Progenitor cell of endocrine pancreas (in vitro differentiated cells): ENCODE results near the gene IL22RA1. TPM values are rescaled to one million over a fixed set of nuclear protein-coding genes. Genes with fewer than 3 reads are reported as not detected.

ENCODE experiments used
- DNase-seq: peaks from one replicate; pipeline ENCODE4 v3.0.0; 2021; ENCODE audit warnings: low spot score; ENCODE audit not compliant: unreplicated experiment
- H3K27ac Mint-ChIP-seq: 2 replicates; pipeline ENCODE4 v1.8.0; 2021; ENCODE audit warnings: mild to moderate bottlenecking, moderate library complexity, mixed read lengths
- H3K27me3 Mint-ChIP-seq: 2 replicates; pipeline ENCODE4 v1.8.0; 2021; ENCODE audit warnings: mixed read lengths
- H3K36me3 Mint-ChIP-seq: 2 replicates; pipeline ENCODE4 v1.8.0; 2022; ENCODE audit warnings: mixed read lengths; ENCODE audit not compliant: insufficient read depth
- H3K4me1 Mint-ChIP-seq: 2 replicates; pipeline ENCODE4 v1.8.0; 2021; ENCODE audit warnings: low read depth, mixed read lengths
- H3K4me3 Mint-ChIP-seq: 2 replicates; pipeline ENCODE4 v1.8.0; 2021; ENCODE audit warnings: low read depth, mild to moderate bottlenecking, moderate library complexity, mixed read lengths
- H3K9me3 Mint-ChIP-seq: 2 replicates; pipeline ENCODE4 v1.8.0; 2021; ENCODE audit warnings: low read depth, mixed read lengths
- total RNA-seq: library from RNA; stranded (reverse); gene quantifications from 2 replicates; pipeline ENCODE4 v1.2.1, GENCODE V29; 2021
- TF ChIP-seq, protein P1 (sequence below): fragments of 200-600 bp; sonication (generic); IDR thresholded peaks from one replicate; pipeline ENCODE4 v1.5.0; 2021; ENCODE audit warnings: antibody characterized with exemption, mild to moderate bottlenecking; ENCODE audit not compliant: unreplicated experiment

The IL22RA1 gene
- total RNA-seq, 1 donor from 2014 or later, result 0.26 TPM

- H3K27me3 Mint-ChIP-seq, result peaks cover 5% of the 10 kb centered on the region
- H3K4me1 Mint-ChIP-seq, result peaks cover 36% of the 10 kb centered on the region
- H3K36me3 Mint-ChIP-seq, result no peaks in the 10 kb centered on the region
- no peak for DNase-seq
- TF ChIP-seq, protein P1, sequence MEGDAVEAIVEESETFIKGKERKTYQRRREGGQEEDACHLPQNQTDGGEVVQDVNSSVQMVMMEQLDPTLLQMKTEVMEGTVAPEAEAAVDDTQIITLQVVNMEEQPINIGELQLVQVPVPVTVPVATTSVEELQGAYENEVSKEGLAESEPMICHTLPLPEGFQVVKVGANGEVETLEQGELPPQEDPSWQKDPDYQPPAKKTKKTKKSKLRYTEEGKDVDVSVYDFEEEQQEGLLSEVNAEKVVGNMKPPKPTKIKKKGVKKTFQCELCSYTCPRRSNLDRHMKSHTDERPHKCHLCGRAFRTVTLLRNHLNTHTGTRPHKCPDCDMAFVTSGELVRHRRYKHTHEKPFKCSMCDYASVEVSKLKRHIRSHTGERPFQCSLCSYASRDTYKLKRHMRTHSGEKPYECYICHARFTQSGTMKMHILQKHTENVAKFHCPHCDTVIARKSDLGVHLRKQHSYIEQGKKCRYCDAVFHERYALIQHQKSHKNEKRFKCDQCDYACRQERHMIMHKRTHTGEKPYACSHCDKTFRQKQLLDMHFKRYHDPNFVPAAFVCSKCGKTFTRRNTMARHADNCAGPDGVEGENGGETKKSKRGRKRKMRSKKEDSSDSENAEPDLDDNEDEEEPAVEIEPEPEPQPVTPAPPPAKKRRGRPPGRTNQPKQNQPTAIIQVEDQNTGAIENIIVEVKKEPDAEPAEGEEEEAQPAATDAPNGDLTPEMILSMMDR, result no peak
- H3K27ac Mint-ChIP-seq, result no peak overlapping the region
- no peak overlapping the region for H3K4me3 Mint-ChIP-seq
- H3K9me3 Mint-ChIP-seq, result no peaks in the 10 kb centered on the region
Observed at GRCh38 chr1:24147816-24148215, 4.9 kb upstream of the IL22RA1 start.

GRCh38 chr1:24147194-24147593, 4.3 kb upstream of the IL22RA1 start:
- Mint-ChIP-seq H3K4me1 (peaks cover 34% of the 10 kb centered on the region), H3K27me3 (peaks cover 5% of the 10 kb centered on the region), H3K4me3 (no peak overlapping the region), H3K27ac (no peak overlapping the region), H3K9me3 (no peaks in the 10 kb centered on the region), H3K36me3 (no peaks in the 10 kb centered on the region)
- TF ChIP-seq, protein P1, result no peak
- no peak for DNase-seq

DNA sequence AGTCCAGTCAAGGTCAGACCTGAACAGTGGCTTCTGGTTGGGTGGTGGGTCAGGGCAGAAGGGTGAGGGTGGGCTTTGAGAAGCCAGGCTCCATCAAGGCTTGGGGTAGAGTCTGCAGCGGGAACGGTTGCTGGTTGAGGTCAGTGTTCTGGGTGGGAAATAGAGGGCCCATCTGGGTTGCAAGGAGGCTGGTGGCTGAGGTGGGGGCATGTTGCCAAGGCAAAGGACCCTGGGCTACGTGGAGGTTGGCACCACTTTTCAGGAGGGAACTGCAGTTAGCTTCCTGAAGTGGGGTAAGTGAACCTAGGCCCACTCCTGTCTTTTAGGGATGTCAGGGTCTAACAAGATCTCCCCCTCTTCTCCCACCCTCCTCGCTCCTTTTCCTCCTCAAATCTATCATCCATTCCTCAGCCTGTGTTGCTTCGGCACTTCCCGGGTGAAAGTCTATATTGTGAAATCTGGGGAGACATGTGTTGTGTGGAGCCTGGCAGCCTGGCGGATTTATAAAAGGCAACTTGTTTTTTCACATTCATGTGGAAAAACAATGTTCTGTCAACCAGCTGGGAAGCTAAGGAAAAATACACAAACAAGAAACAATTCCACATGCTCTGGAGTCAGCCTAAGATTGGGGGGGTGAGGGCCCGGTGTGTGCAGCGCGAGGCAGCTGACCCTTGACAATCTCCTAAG, 1.5 kb downstream of the IL22RA1 start:
- TF ChIP-seq, protein P1, result no peak
- no peaks in the 10 kb centered on the region for H3K36me3 Mint-ChIP-seq
- H3K27ac Mint-ChIP-seq, result no peak overlapping the region
- H3K27me3 Mint-ChIP-seq, result peaks cover 5% of the 10 kb centered on the region
- no peak overlapping the region for H3K4me3 Mint-ChIP-seq
- H3K4me1 Mint-ChIP-seq, result peaks cover 26% of the 10 kb centered on the region
- H3K9me3 Mint-ChIP-seq, result no peaks in the 10 kb centered on the region
- no peak for DNase-seq

DNA sequence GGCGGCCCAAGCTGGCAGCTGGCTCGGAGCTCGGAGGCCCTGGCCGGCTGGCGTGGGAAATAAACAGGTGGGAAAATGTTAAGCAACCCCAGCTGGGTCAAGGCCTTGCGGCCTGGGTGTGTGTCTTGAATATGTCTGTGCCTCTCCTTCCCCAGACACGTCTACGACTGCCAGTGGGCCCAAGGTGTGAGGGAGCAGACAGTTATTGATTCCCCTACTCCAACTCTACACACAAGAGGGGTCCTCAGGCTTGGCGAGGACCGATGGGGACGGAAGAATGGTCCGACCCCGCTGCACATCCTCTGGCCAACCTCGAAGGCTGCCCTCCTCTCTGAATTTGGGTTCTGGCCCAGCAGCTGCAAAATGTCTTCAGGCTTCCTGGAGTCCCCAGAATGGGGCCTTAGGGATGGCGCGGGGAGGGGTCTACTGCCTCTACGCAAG, 2.2 kb downstream of the IL22RA1 start:
- TF ChIP-seq, protein P1, result no peak
- H3K4me3 Mint-ChIP-seq, result no peak overlapping the region
- H3K36me3 Mint-ChIP-seq, result no peaks in the 10 kb centered on the region
- DNase-seq, result no peak
- H3K9me3 Mint-ChIP-seq, result no peaks in the 10 kb centered on the region
- H3K4me1 Mint-ChIP-seq, result peaks cover 30% of the 10 kb centered on the region
- H3K27ac Mint-ChIP-seq, result no peak overlapping the region
- H3K27me3 Mint-ChIP-seq, result peaks cover 5% of the 10 kb centered on the region

DNA sequence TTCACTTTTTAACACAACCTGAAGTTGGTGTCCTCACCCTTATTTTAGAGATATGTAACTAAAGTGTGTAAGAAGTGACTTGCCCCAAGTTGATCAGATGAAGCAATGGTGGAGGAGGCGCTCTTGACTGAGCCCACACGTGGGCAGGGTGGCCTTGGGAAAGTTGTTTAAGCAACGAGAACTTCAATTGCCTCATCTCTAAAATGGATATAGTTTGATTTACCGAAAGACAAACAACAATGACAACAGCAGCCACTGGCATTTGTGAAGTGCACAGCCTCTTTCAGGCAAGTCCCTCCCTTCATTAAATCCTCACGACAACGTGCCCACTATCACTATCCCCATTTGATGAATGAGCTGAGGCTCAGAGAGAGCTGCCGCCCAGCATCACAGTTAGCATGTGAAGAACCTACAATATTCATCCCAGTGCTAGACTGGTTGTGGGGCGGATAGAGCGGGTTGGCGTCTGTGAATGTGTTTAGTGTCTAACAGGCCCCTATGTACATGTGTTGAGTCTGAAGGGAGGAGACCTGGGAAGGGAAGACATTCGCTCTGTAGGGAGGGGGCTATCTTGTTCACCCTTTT, 3.0 kb downstream of the IL22RA1 start:
- DNase-seq, result no peak
- H3K4me3 Mint-ChIP-seq, result no peak overlapping the region
- H3K36me3 Mint-ChIP-seq, result no peaks in the 10 kb centered on the region
- peaks cover 5% of the 10 kb centered on the region for H3K27me3 Mint-ChIP-seq
- no peaks in the 10 kb centered on the region for H3K9me3 Mint-ChIP-seq
- TF ChIP-seq, protein P1, result no peak
- peaks cover 30% of the 10 kb centered on the region for H3K4me1 Mint-ChIP-seq
- H3K27ac Mint-ChIP-seq, result no peak overlapping the region
